ENCODE measurements around the gene DYNLT2.

DYNLT2 gene

GRCh38 chr6:169794317-169795055 is 43.1 kb upstream of the DYNLT2 start:
- no peak for DNase-seq (ENCODE audit: extremely low read depth, low read depth)
- TF ChIP-seq CTCF (IDR thresholded peaks at IDR 0.05; ENCODE audit: low read depth, low read length): no peak

GRCh38 chr6:169793408-169793807 is 42.0 kb upstream of the DYNLT2 start:
- TF ChIP-seq CTCF (IDR thresholded peaks at IDR 0.05; ENCODE audit: low read depth, low read length): no peak
- no peak for DNase-seq (ENCODE audit: extremely low read depth, low read depth)

- no peak for DNase-seq (ENCODE audit: extremely low read depth, low read depth)
- TF ChIP-seq CTCF (IDR thresholded peaks at IDR 0.05; ENCODE audit: low read depth, low read length): no peak
Measured at GRCh38 chr6:169792306-169793015, 41.1 kb upstream of the DYNLT2 start.

GRCh38 chr6:169791721-169792131 is 40.4 kb upstream of the DYNLT2 start:
- no peak for DNase-seq (ENCODE audit: extremely low read depth, low read depth)
- no peak for TF ChIP-seq CTCF (IDR thresholded peaks at IDR 0.05; ENCODE audit: low read depth, low read length)

- DNase-seq (ENCODE audit: extremely low read depth, low read depth): no peak
- TF ChIP-seq CTCF (IDR thresholded peaks at IDR 0.05; ENCODE audit: low read depth, low read length): peak; percentile 99
Measured at GRCh38 chr6:169789944-169790927, 38.9 kb upstream of the DYNLT2 start.

- no peak for DNase-seq (ENCODE audit: extremely low read depth, low read depth)
- TF ChIP-seq CTCF (IDR thresholded peaks at IDR 0.05; ENCODE audit: low read depth, low read length): no peak
Measured at GRCh38 chr6:169789146-169789943, 38.0 kb upstream of the DYNLT2 start.
